H9 (cell line): Measurements from ENCODE around the gene NKG7. TPM values are rescaled to one million over a fixed set of nuclear protein-coding genes. Genes with fewer than 3 reads are reported as not detected.

Source experiments
- DNase-seq: peaks from one replicate; pipeline ENCODE4 v3.0.0-alpha.2; 2017
- H2AFZ ChIP-seq: one replicate; pipeline ENCODE4 v1.6.1; 2013; ENCODE audit warnings: mild to moderate bottlenecking, low read length, control low read depth, moderate library complexity
- H2AK5ac ChIP-seq: 2 replicates; pipeline ENCODE4 v1.6.1; 2013; ENCODE audit warnings: low read length, control low read depth, mixed read lengths; ENCODE audit not compliant: insufficient read length
- H2BK120ac ChIP-seq: one replicate; pipeline ENCODE4 v1.6.1; 2013; ENCODE audit warnings: low read depth, mild to moderate bottlenecking, low read length, control low read depth, inconsistent platforms; ENCODE audit not compliant: poor library complexity, severe bottlenecking
- H2BK12ac ChIP-seq: 2 replicates; pipeline ENCODE4 v1.6.1; 2013; ENCODE audit warnings: low read length, control low read depth, mixed read lengths, low read depth; ENCODE audit not compliant: insufficient read length
- H2BK15ac ChIP-seq: 2 replicates; pipeline ENCODE4 v1.6.1; 2013; ENCODE audit warnings: low read depth, low read length, control low read depth
- H2BK20ac ChIP-seq: one replicate; pipeline ENCODE4 v1.6.1; 2013; ENCODE audit warnings: low read depth, mild to moderate bottlenecking, low read length, control low read depth, inconsistent platforms; ENCODE audit not compliant: poor library complexity, severe bottlenecking
- H2BK5ac ChIP-seq: 2 replicates; pipeline ENCODE4 v1.6.1; 2013; ENCODE audit warnings: low read length, control low read depth, mixed read lengths; ENCODE audit not compliant: insufficient read length
- H3K14ac ChIP-seq: 2 replicates; pipeline ENCODE4 v1.6.1; 2013; ENCODE audit warnings: low read length, control low read depth; ENCODE audit not compliant: insufficient read depth
- H3K18ac ChIP-seq: 2 replicates; pipeline ENCODE4 v1.6.1; 2013; ENCODE audit warnings: low read depth, mild to moderate bottlenecking, mixed read lengths, low read length, control low read depth; ENCODE audit not compliant: insufficient read length
- H3K23ac ChIP-seq: 2 replicates; pipeline ENCODE4 v1.6.1; 2013; ENCODE audit warnings: low read length, control low read depth, mixed read lengths, low read depth; ENCODE audit not compliant: insufficient read length
- H3K23me2 ChIP-seq: 2 replicates; pipeline ENCODE4 v1.6.1; 2013; ENCODE audit warnings: low read depth, mild to moderate bottlenecking, mixed read lengths, low read length, control low read depth; ENCODE audit not compliant: insufficient read length, poor library complexity, severe bottlenecking
- H3K27ac ChIP-seq: 2 replicates; pipeline ENCODE4 v1.5.1; 2013; ENCODE audit warnings: low read length, control low read depth, mixed read lengths, low read depth; ENCODE audit not compliant: insufficient read length
- H3K27me3 ChIP-seq: 2 replicates; pipeline ENCODE4 v1.6.1; 2013; ENCODE audit warnings: low read length, control low read depth, inconsistent platforms; ENCODE audit not compliant: insufficient read depth
- H3K4ac ChIP-seq: 2 replicates; pipeline ENCODE4 v1.6.1; 2013; ENCODE audit warnings: low read depth, mild to moderate bottlenecking, control low read depth, inconsistent platforms, low read length, moderate library complexity
- H3K4me1 ChIP-seq: 2 replicates; pipeline ENCODE4 v1.6.1; 2013; ENCODE audit warnings: low read length, control low read depth, inconsistent platforms; ENCODE audit not compliant: insufficient read depth
- H3K4me2 ChIP-seq: 2 replicates; pipeline ENCODE4 v1.6.1; 2013; ENCODE audit warnings: low read length, control low read depth, mixed read lengths; ENCODE audit not compliant: insufficient read length, insufficient read depth
- H3K56ac ChIP-seq: 2 replicates; pipeline ENCODE4 v1.6.1; 2013; ENCODE audit warnings: low read depth, mild to moderate bottlenecking, mixed read lengths, low read length, control low read depth; ENCODE audit not compliant: insufficient read length
- H3K79me1 ChIP-seq: 2 replicates; pipeline ENCODE4 v1.6.1; 2013; ENCODE audit warnings: low read depth, mild to moderate bottlenecking, moderate library complexity, low read length, control low read depth, inconsistent platforms; ENCODE audit not compliant: insufficient read depth, poor library complexity, severe bottlenecking
- H3K79me2 ChIP-seq: 2 replicates; pipeline ENCODE4 v1.6.1; 2013; ENCODE audit warnings: low read length, control low read depth, inconsistent platforms; ENCODE audit not compliant: insufficient read depth
- H3K9ac ChIP-seq: 2 replicates; pipeline ENCODE4 v1.6.1; 2013; ENCODE audit warnings: low read length, control low read depth, mixed read lengths; ENCODE audit not compliant: insufficient read length; ENCODE audit errors: extremely low read depth
- H3K9me3 ChIP-seq: one replicate; pipeline ENCODE4 v1.6.1; 2013; ENCODE audit warnings: low read depth, low read length, inconsistent platforms; ENCODE audit not compliant: control insufficient read depth
- H3T11ph ChIP-seq: one replicate; pipeline ENCODE4 v1.6.1; 2013; ENCODE audit warnings: mild to moderate bottlenecking, low read length, control low read depth, inconsistent platforms
- H4K20me1 ChIP-seq: one replicate; pipeline ENCODE4 v1.6.1; 2013; ENCODE audit not compliant: control insufficient read depth, insufficient read length, insufficient read depth
- H4K5ac ChIP-seq: 2 replicates; pipeline ENCODE4 v1.6.1; 2013; ENCODE audit warnings: low read depth, mild to moderate bottlenecking, mixed read lengths, low read length, control low read depth; ENCODE audit not compliant: insufficient read length
- H4K8ac ChIP-seq: replicated peaks from 2 replicates; pipeline ENCODE4 v1.6.1; 2013; ENCODE audit warnings: low read length, control low read depth, mixed read lengths, low read depth; ENCODE audit not compliant: insufficient read length
- H4K91ac ChIP-seq: 2 replicates; pipeline ENCODE4 v1.6.1; 2013; ENCODE audit warnings: low read depth, mild to moderate bottlenecking, moderate library complexity, mixed read lengths, low read length, control low read depth; ENCODE audit not compliant: insufficient read length
- H3K27ac Mint-ChIP-seq, 3 experiments: 2 replicates in 2 of 3; 3 replicates in 1 of 3; pipeline ENCODE4 v1.8.0; 2020 to 2021; ENCODE audit warnings: mixed read lengths in 3 of 3, mild to moderate bottlenecking in 1 of 3, moderate library complexity in 1 of 3
- H3K27me3 Mint-ChIP-seq: 2 replicates; pipeline ENCODE4 v1.8.0; 2021; ENCODE audit warnings: low read depth, mild to moderate bottlenecking, moderate library complexity, mixed read lengths
- H3K36me3 Mint-ChIP-seq, 3 experiments: 2 replicates in 2 of 3; 3 replicates in 1 of 3; pipeline ENCODE4 v1.8.0; 2020 to 2021; ENCODE audit warnings: low read depth in 3 of 3, mixed read lengths in 3 of 3; ENCODE audit not compliant: insufficient read depth in 1 of 3
- H3K4me1 Mint-ChIP-seq, 2 experiments: 2 replicates each; pipeline ENCODE4 v1.8.0; 2020; ENCODE audit warnings: mixed read lengths in 2 of 2
- H3K4me3 Mint-ChIP-seq, 2 experiments: 2 replicates in 1 of 2; 3 replicates in 1 of 2; pipeline ENCODE4 v1.8.0; 2020 to 2021; ENCODE audit warnings: mild to moderate bottlenecking in 2 of 2, mixed read lengths in 2 of 2, moderate library complexity in 1 of 2
- H3K9me3 Mint-ChIP-seq, 2 experiments: 2 replicates in 1 of 2; 3 replicates in 1 of 2; pipeline ENCODE4 v1.8.0; 2020; ENCODE audit warnings: mild to moderate bottlenecking in 2 of 2, mixed read lengths in 2 of 2, moderate library complexity in 1 of 2
- CTCF ChIP-seq: fragments of 200-600 bp; sonication (generic); conservative IDR thresholded peaks from 3 replicates; pipeline ENCODE4 v1.8.0; 2021; ENCODE audit warnings: antibody characterized with exemption, mild to moderate bottlenecking
- WGBS: extraction: QIAGEN DNeasy Blood & Tissue Kit; methylation state at CpG from one replicate; pipeline ENCODE4 v1.1.7; 2013; ENCODE audit warnings: missing lambda C conversion rate, low lambda C conversion rate, mixed read lengths; ENCODE audit not compliant: insufficient read length; ENCODE audit errors: extremely low coverage; 5-methylcytosine and 5-hydroxymethylcytosine counted together
- total RNA-seq: library from RNA; stranded (reverse); gene quantifications from 2 replicates; pipeline ENCODE4 v1.2.1, GENCODE V29; 2021

Gene NKG7
- total RNA-seq, 1 experiment from 2014 or later = not detected

- no peak overlapping the region for H3K4me3 Mint-ChIP-seq
- WGBS = no CpG with 5 or more reads among the region's 26 CpGs
Observed at GRCh38 chr19:51325161-51325976, 47.1 kb downstream of the NKG7 start.

More at GRCh38 chr19:51325161-51325976, 47.1 kb downstream of the NKG7 start:
- H3K4me1 ChIP-seq = no peaks in the 10 kb centered on the region; the same call in 1 of the 2 replicates
- no peaks in the 10 kb centered on the region for H3K9me3 Mint-ChIP-seq
- no peak overlapping the region for H2AFZ ChIP-seq
- no peak for TF ChIP-seq CTCF
- H3K18ac ChIP-seq = no peak overlapping the region
- H2AK5ac ChIP-seq = no peak overlapping the region
- peak overlapping the region in 1 of 3 experiments; percentile 6; a peak in 2 of 7 replicates for H3K27ac Mint-ChIP-seq
- DNase-seq = no peak
- no peak overlapping the region for H4K91ac ChIP-seq
- no peaks in the 10 kb centered on the region for H3K9me3 ChIP-seq
- H2BK15ac ChIP-seq = no peak overlapping the region
- H2BK20ac ChIP-seq = no peak overlapping the region
- H3K4me2 ChIP-seq = no peak overlapping the region
- peaks cover 8 to 18% of the 10 kb centered on the region in 2 experiments for H3K4me1 Mint-ChIP-seq
- H3K4ac ChIP-seq = no peak overlapping the region
- H3K27me3 Mint-ChIP-seq = peaks cover 5% of the 10 kb centered on the region
- no peak overlapping the region for H4K5ac ChIP-seq
- H4K20me1 ChIP-seq = no peaks in the 10 kb centered on the region
- no peak overlapping the region for H3K23ac ChIP-seq
- H3K27ac ChIP-seq = no peak overlapping the region
- no peak overlapping the region for H3K56ac ChIP-seq
- no peak overlapping the region for H4K8ac ChIP-seq
- no peaks in the 10 kb centered on the region for H3K27me3 ChIP-seq
- H3K14ac ChIP-seq = no peak overlapping the region
- no peak overlapping the region for H3T11ph ChIP-seq
- H3K79me1 ChIP-seq = no peaks in the 10 kb centered on the region
- peaks cover 14 to 26% (median 18%) of the 10 kb centered on the region in 3 experiments for H3K36me3 Mint-ChIP-seq
- H3K79me2 ChIP-seq = no peaks in the 10 kb centered on the region
- H3K9ac ChIP-seq = no peak overlapping the region
- H2BK12ac ChIP-seq = no peak overlapping the region
- H3K23me2 ChIP-seq = peaks cover 8% of the 10 kb centered on the region
- H2BK120ac ChIP-seq = no peak overlapping the region
- no peak overlapping the region for H2BK5ac ChIP-seq
